Right lobe of liver (tissue), 6 donors: ENCODE data around the gene REEP3. TPM values are rescaled to one million over a fixed set of nuclear protein-coding genes. Genes with fewer than 3 reads are reported as not detected.

Experiments
- ATAC-seq, 4 donors: fragments of 200-7000 bp; cut with Tn5 transposase; one replicate each; pipeline ENCODE4 v1.9.1; 2020; ENCODE audit warnings: mild to moderate bottlenecking in 4 of 4, moderate library complexity in 4 of 4
- DNase-seq, 3 donors: peaks; one replicate each; pipeline ENCODE4 v3.0.0-alpha.2; 2020
- H3K27ac ChIP-seq, 3 donors: fragments of 200-600 bp; one replicate each; pipeline ENCODE4 v1.8.0; 2022
- H3K27me3 ChIP-seq, 2 donors: fragments of 200-600 bp; one replicate each; pipeline ENCODE4 v1.8.0; 2022
- H3K36me3 ChIP-seq, 4 donors: fragments of 200-600 bp; sonication (generic) in 1 of 4; one replicate each; pipeline versions ENCODE4 v1.5.1 to v1.8.0; 2017 to 2022; ENCODE audit warnings: control low read depth in 1 of 4
- H3K4me1 ChIP-seq, 4 donors: fragments of 200-600 bp; sonication (generic) in 1 of 4; one replicate each; pipeline versions ENCODE4 v1.5.1 to v1.8.0; 2017 to 2022; ENCODE audit warnings: control low read depth in 1 of 4
- H3K4me3 ChIP-seq, 3 donors: fragments of 200-600 bp; one replicate each; pipeline ENCODE4 v1.8.0; 2022
- H3K9me3 ChIP-seq, 4 donors: fragments of 200-600 bp; sonication (generic) in 1 of 4; one replicate each; pipeline versions ENCODE4 v1.5.1 to v1.8.0; 2017 to 2022; ENCODE audit warnings: control low read depth in 1 of 4
- CTCF ChIP-seq, 4 donors: fragments of 200-600 bp in 3 of 4; fragments of 450-650 bp in 1 of 4; IDR thresholded peaks; one replicate each; pipeline versions ENCODE4 v1.5.1 to v1.8.0; 2016 to 2022; ENCODE audit warnings: antibody characterized with exemption in 4 of 4, mild to moderate bottlenecking in 2 of 4
- POLR2A ChIP-seq: fragments of 450-650 bp; IDR thresholded peaks from one replicate; pipeline ENCODE4 v1.6.1; 2017; ENCODE audit warnings: antibody characterized with exemption, mild to moderate bottlenecking
- WGBS: methylation state at CpG from one replicate; pipeline ENCODE4 v1.1.6; 2018; ENCODE audit warnings: low coverage, low lambda C conversion rate; ENCODE audit not compliant: insufficient coverage; ENCODE audit errors: missing lambda C conversion rate; 5-methylcytosine and 5-hydroxymethylcytosine counted together
- intact Hi-C, 2 donors: fragments of 100-400 bp; cut with DNase I; formaldehyde crosslinking; loops; one replicate each; pipeline versions ENCODE4 v1.11.2 to v1.14.1; 2022
- total RNA-seq, 6 experiments: library from RNA; depleted of rRNA in 2 of 6; stranded (reverse); fragments of >200 nt in 2 of 6; fragmentation: NEBNext Ultra II Directional in 3 of 6; extraction: Animal tissue kit (Norgen Biotek cat#: 25700) in 3 of 6; gene quantifications; one replicate each; pipeline versions ENCODE4 v1.1.0 to v1.2.4, GENCODE V29; 2016 to 2023
- donor health status: DM: no; HTN: yes; CAD: no.
- donor health status: DM: no; HTN: no; CAD: no.
- donor health status: DM: no; HTN: no; CAD: no.
- donor health status: DM: no; HTN: yes; CAD: no.
- donor health status: DM: no; HTN: yes; CAD: no.

REEP3 gene
- total RNA-seq, 6 experiments from 2014 or later, result 21.1 to 38.8 (median 28.0) TPM

GRCh38 chr10:63667596-63668480, 146.6 kb downstream of the REEP3 start:
- Histone ChIP-seq H3K4me1 (peaks cover 0 to 10% (median 3%) of the 10 kb centered on the region in 4 donors), H3K36me3 (no peaks in the 10 kb centered on the region), H3K27me3 (no peaks in the 10 kb centered on the region), H3K27ac (no peak overlapping the region), H3K9me3 (no peaks in the 10 kb centered on the region), H3K4me3 (no peak overlapping the region)
- ATAC-seq, result no peak
- 86% methylated on average over 3 of the region's 3 CpGs for WGBS
- DNase-seq, result no peak
- no peak for TF ChIP-seq POLR2A
- intact Hi-C loops, result no loop called here

- Histone ChIP-seq H3K27me3 (no peaks in the 10 kb centered on the region), H3K36me3 (no peaks in the 10 kb centered on the region), H3K27ac (peak overlapping the region; percentile 10 to 27 (median 20)), H3K4me1 (peaks cover 0 to 10% (median 3%) of the 10 kb centered on the region in 4 donors), H3K9me3 (no peaks in the 10 kb centered on the region), H3K4me3 (no peak overlapping the region)
- ATAC-seq (peak; percentile 72 to 82 (median 76)), DNase-seq (peak in 1 of 3 donors; percentile 27)
- intact Hi-C loops, result no loop called here
- TF ChIP-seq POLR2A, result peak; percentile 9
- no peak for TF ChIP-seq CTCF (IDR thresholded peaks at IDR 0.05)
- 56% methylated on average over 10 of the region's 10 CpGs for WGBS
These were observed 149.2 kb downstream of the REEP3 start for GRCh38 chr10:63670291-63670898.

- TF ChIP-seq CTCF (IDR thresholded peaks at IDR 0.05) (no peak), POLR2A (no peak)
- H3K9me3 ChIP-seq, result no peaks in the 10 kb centered on the region
- peak overlapping the region in 2 of 3 donors; percentile 15 to 27 for H3K27ac ChIP-seq
- DNase-seq (no peak), ATAC-seq (peak; percentile 18 to 43 (median 36))
- no peaks in the 10 kb centered on the region for H3K27me3 ChIP-seq
- H3K4me1 ChIP-seq, result peaks cover 0 to 10% (median 3%) of the 10 kb centered on the region in 4 donors
- no peaks in the 10 kb centered on the region for H3K36me3 ChIP-seq
- intact Hi-C loops, result no loop called here
- WGBS, result 38% methylated on average over 2 of the region's 2 CpGs
- no peak overlapping the region for H3K4me3 ChIP-seq
These were observed 150.2 kb downstream of the REEP3 start for GRCh38 chr10:63671317-63671937.

GRCh38 chr10:63672491-63672890, 151.3 kb downstream of the REEP3 start:
- Histone ChIP-seq H3K27me3 (no peaks in the 10 kb centered on the region), H3K27ac (peak overlapping the region; percentile 7 to 15 (median 9)), H3K4me3 (no peak overlapping the region), H3K36me3 (no peaks in the 10 kb centered on the region), H3K9me3 (no peaks in the 10 kb centered on the region), H3K4me1 (peaks cover 0 to 10% (median 3%) of the 10 kb centered on the region in 4 donors)
- intact Hi-C loops, result no loop called here
- DNase-seq (no peak), ATAC-seq (peak in 1 of 4 donors; percentile 10)
- WGBS, result 76% methylated on average over 3 of the region's 3 CpGs
- TF ChIP-seq POLR2A (no peak), CTCF (IDR thresholded peaks at IDR 0.05) (no peak)
